Tibial nerve (tissue), 3 donors: ENCODE results near the gene PITPNM3.

Experiments
- CTCF ChIP-seq, 5 experiments: fragments of 200-600 bp in 3 of 5; fragments of 450-650 bp in 2 of 5; sonication (generic) in 3 of 5; IDR thresholded peaks; one replicate each; pipeline ENCODE4 v1.5.1; 2016 to 2019; ENCODE audit warnings: antibody characterized with exemption in 5 of 5, mild to moderate bottlenecking in 3 of 5, moderate library complexity in 2 of 5
- POLR2A ChIP-seq, 2 donors: fragments of 450-650 bp; IDR thresholded peaks; one replicate each; pipeline ENCODE4 v1.6.1; 2017; ENCODE audit warnings: antibody characterized with exemption in 2 of 2, mild to moderate bottlenecking in 2 of 2, moderate library complexity in 2 of 2

GRCh38 chr17:6413065-6413464 lies 143.3 kb downstream of the PITPNM3 start:
- TF ChIP-seq CTCF (IDR thresholded peaks at IDR 0.05) (no peak), POLR2A (IDR thresholded peaks at IDR 0.05) (no peak)
